Measurements from ENCODE around the gene ATRAID.

GRCh38 chr2:27186613-27187345, 25.1 kb upstream of the ATRAID start:
- TF ChIP-seq EZH2 (IDR thresholded peaks at IDR 0.05) (no peak), POLR2AphosphoS5 (IDR thresholded peaks at IDR 0.05; ENCODE audit: borderline replicate concordance, low read depth, low read length) (no peak)
